Measurements from ENCODE around the gene MIEN1.
A peak's percentile ranks its signal among the peaks of the same experiment; 100 is the strongest.
"Not testable (repeated sequence)": the region's sequence is repeated elsewhere in the genome, so short reads cannot be mapped to it uniquely, and the experiment has no call there.

The MIEN1 gene

GRCh38 chr17:39736319-39737165, 6.2 kb upstream of the MIEN1 start:
- Histone ChIP-seq H3K9me3 (ENCODE audit: control insufficient read depth, low read depth, low read length) (no peaks in the 10 kb centered on the region), H3K27me3 (ENCODE audit: control insufficient read depth, insufficient read depth, low read length) (peaks cover 5% of the 10 kb centered on the region), H3K4me3 (ENCODE audit: low read length) (no peak overlapping the region), H3K36me3 (ENCODE audit: control insufficient read depth, low read depth, low read length) (no peaks in the 10 kb centered on the region), H3K4me1 (ENCODE audit: control insufficient read depth, low read depth, low read length) (peaks cover 17% of the 10 kb centered on the region), H3K27ac (ENCODE audit: low read length) (no peak overlapping the region), H3K9ac (ENCODE audit: low read length) (no peak overlapping the region)

GRCh38 chr17:39735882-39736281, 5.5 kb upstream of the MIEN1 start:
- Histone ChIP-seq H3K9me3 (ENCODE audit: control insufficient read depth, low read depth, low read length) (no peaks in the 10 kb centered on the region), H3K4me1 (ENCODE audit: control insufficient read depth, low read depth, low read length) (peaks cover 13% of the 10 kb centered on the region), H3K9ac (ENCODE audit: low read length) (no peak overlapping the region), H3K27ac (ENCODE audit: low read length) (no peak overlapping the region), H3K4me3 (ENCODE audit: low read length) (no peak overlapping the region), H3K27me3 (ENCODE audit: control insufficient read depth, insufficient read depth, low read length) (peaks cover 5% of the 10 kb centered on the region), H3K36me3 (ENCODE audit: control insufficient read depth, low read depth, low read length) (no peaks in the 10 kb centered on the region)

- Histone ChIP-seq H3K9me3 (ENCODE audit: control insufficient read depth, low read depth, low read length) (no peaks in the 10 kb centered on the region), H3K9ac (ENCODE audit: low read length) (no peak overlapping the region), H3K4me3 (ENCODE audit: low read length) (no peak overlapping the region), H3K36me3 (ENCODE audit: control insufficient read depth, low read depth, low read length) (peaks cover 12% of the 10 kb centered on the region), H3K4me1 (ENCODE audit: control insufficient read depth, low read depth, low read length) (peaks cover 4% of the 10 kb centered on the region), H3K27me3 (ENCODE audit: control insufficient read depth, insufficient read depth, low read length) (no peaks in the 10 kb centered on the region), H3K27ac (ENCODE audit: low read length) (no peak overlapping the region)
Observed at GRCh38 chr17:39732586-39732985, 2.3 kb upstream of the MIEN1 start.

GRCh38 chr17:39729280-39729851, 966 bp downstream of the MIEN1 start:
- Histone ChIP-seq H3K27ac (ENCODE audit: low read length) (no peak overlapping the region), H3K4me3 (ENCODE audit: low read length) (peak overlapping the region; percentile 67), H3K9ac (ENCODE audit: low read length) (peak overlapping the region; percentile 64), H3K27me3 (ENCODE audit: control insufficient read depth, insufficient read depth, low read length) (no peaks in the 10 kb centered on the region), H3K36me3 (ENCODE audit: control insufficient read depth, low read depth, low read length) (peaks cover 42% of the 10 kb centered on the region), H3K9me3 (ENCODE audit: control insufficient read depth, low read depth, low read length) (no peaks in the 10 kb centered on the region), H3K4me1 (ENCODE audit: control insufficient read depth, low read depth, low read length) (no peaks in the 10 kb centered on the region)

- Histone ChIP-seq H3K9me3 (ENCODE audit: control insufficient read depth, low read depth, low read length) (no peaks in the 10 kb centered on the region), H3K36me3 (ENCODE audit: control insufficient read depth, low read depth, low read length) (peaks cover 43% of the 10 kb centered on the region), H3K9ac (ENCODE audit: low read length) (no peak overlapping the region), H3K27me3 (ENCODE audit: control insufficient read depth, insufficient read depth, low read length) (no peaks in the 10 kb centered on the region), H3K4me1 (ENCODE audit: control insufficient read depth, low read depth, low read length) (no peaks in the 10 kb centered on the region), H3K27ac (ENCODE audit: low read length) (no peak overlapping the region), H3K4me3 (ENCODE audit: low read length) (no peak overlapping the region)
Observed at GRCh38 chr17:39727556-39727955, 2.8 kb downstream of the MIEN1 start.

GRCh38 chr17:39726617-39727016, 3.7 kb downstream of the MIEN1 start:
- H3K36me3 ChIP-seq (ENCODE audit: control insufficient read depth, low read depth, low read length), result peaks cover 43% of the 10 kb centered on the region
- no peak overlapping the region for H3K4me3 ChIP-seq (ENCODE audit: low read length)
- H3K27ac ChIP-seq (ENCODE audit: low read length), result no peak overlapping the region
- H3K27me3 ChIP-seq (ENCODE audit: control insufficient read depth, insufficient read depth, low read length), result no peaks in the 10 kb centered on the region
- no peaks in the 10 kb centered on the region for H3K4me1 ChIP-seq (ENCODE audit: control insufficient read depth, low read depth, low read length)
- no peak overlapping the region for H3K9ac ChIP-seq (ENCODE audit: low read length)
- no peaks in the 10 kb centered on the region for H3K9me3 ChIP-seq (ENCODE audit: control insufficient read depth, low read depth, low read length)

GRCh38 chr17:39725923-39726322, 4.4 kb downstream of the MIEN1 start:
- not testable (repeated sequence) for H3K27me3 ChIP-seq (ENCODE audit: control insufficient read depth, insufficient read depth, low read length)

GRCh38 chr17:39724731-39725130, 5.6 kb downstream of the MIEN1 start:
- Histone ChIP-seq H3K9ac (ENCODE audit: low read length) (no peak overlapping the region), H3K27me3 (ENCODE audit: control insufficient read depth, insufficient read depth, low read length) (no peaks in the 10 kb centered on the region), H3K4me3 (ENCODE audit: low read length) (no peak overlapping the region), H3K4me1 (ENCODE audit: control insufficient read depth, low read depth, low read length) (no peaks in the 10 kb centered on the region), H3K36me3 (ENCODE audit: control insufficient read depth, low read depth, low read length) (peaks cover 58% of the 10 kb centered on the region), H3K9me3 (ENCODE audit: control insufficient read depth, low read depth, low read length) (no peaks in the 10 kb centered on the region), H3K27ac (ENCODE audit: low read length) (no peak overlapping the region)

More at GRCh38 chr17:39725923-39726322, 4.4 kb downstream of the MIEN1 start:
- H3K36me3 ChIP-seq (ENCODE audit: control insufficient read depth, low read depth, low read length), result peaks cover 47% of the 10 kb centered on the region
- H3K4me3 ChIP-seq (ENCODE audit: low read length); H3K27ac ChIP-seq (ENCODE audit: low read length); H3K9ac ChIP-seq (ENCODE audit: low read length); H3K9me3 ChIP-seq (ENCODE audit: control insufficient read depth, low read depth, low read length); H3K4me1 ChIP-seq (ENCODE audit: control insufficient read depth, low read depth, low read length): not testable (repeated sequence)

GRCh38 chr17:39722965-39723848, 7.1 kb downstream of the MIEN1 start:
- Histone ChIP-seq H3K9me3 (ENCODE audit: control insufficient read depth, low read depth, low read length) (no peaks in the 10 kb centered on the region), H3K27ac (ENCODE audit: low read length) (no peak overlapping the region), H3K4me3 (ENCODE audit: low read length) (no peak overlapping the region), H3K9ac (ENCODE audit: low read length) (no peak overlapping the region), H3K4me1 (ENCODE audit: control insufficient read depth, low read depth, low read length) (no peaks in the 10 kb centered on the region), H3K27me3 (ENCODE audit: control insufficient read depth, insufficient read depth, low read length) (no peaks in the 10 kb centered on the region), H3K36me3 (ENCODE audit: control insufficient read depth, low read depth, low read length) (peaks cover 66% of the 10 kb centered on the region)

GRCh38 chr17:39722104-39722503, 8.2 kb downstream of the MIEN1 start:
- Histone ChIP-seq H3K36me3 (ENCODE audit: control insufficient read depth, low read depth, low read length) (peaks cover 69% of the 10 kb centered on the region), H3K4me3 (ENCODE audit: low read length) (no peak overlapping the region), H3K27ac (ENCODE audit: low read length) (no peak overlapping the region), H3K9me3 (ENCODE audit: control insufficient read depth, low read depth, low read length) (no peaks in the 10 kb centered on the region), H3K4me1 (ENCODE audit: control insufficient read depth, low read depth, low read length) (no peaks in the 10 kb centered on the region), H3K9ac (ENCODE audit: low read length) (no peak overlapping the region), H3K27me3 (ENCODE audit: control insufficient read depth, insufficient read depth, low read length) (no peaks in the 10 kb centered on the region)

GRCh38 chr17:39719563-39720355, 10.6 kb downstream of the MIEN1 start:
- Histone ChIP-seq H3K4me3 (ENCODE audit: low read length) (no peak overlapping the region), H3K27ac (ENCODE audit: low read length) (no peak overlapping the region), H3K4me1 (ENCODE audit: control insufficient read depth, low read depth, low read length) (no peaks in the 10 kb centered on the region), H3K27me3 (ENCODE audit: control insufficient read depth, insufficient read depth, low read length) (no peaks in the 10 kb centered on the region), H3K9ac (ENCODE audit: low read length) (no peak overlapping the region), H3K9me3 (ENCODE audit: control insufficient read depth, low read depth, low read length) (no peaks in the 10 kb centered on the region), H3K36me3 (ENCODE audit: control insufficient read depth, low read depth, low read length) (peaks cover 67% of the 10 kb centered on the region)
